PC-9 (cell line): ENCODE results near the gene LIX1L.

Experiments used
- CTCF ChIP-seq: fragments of 200-600 bp; sonication (generic); conservative IDR thresholded peaks from 2 replicates; pipeline ENCODE4 v1.6.1; 2017; ENCODE audit warnings: mixed run types, antibody characterized with exemption, mild to moderate bottlenecking, moderate library complexity
- EZH2 ChIP-seq: fragments of 200-600 bp; sonication (generic); IDR thresholded peaks from 2 replicates; pipeline ENCODE4 v1.8.0; 2017; ENCODE audit warnings: antibody characterized with exemption, low read depth

GRCh38 chr1:145901312-145902021 is 56.4 kb downstream of the LIX1L start:
- TF ChIP-seq CTCF (no peak), EZH2 (no peak)
